HepG2 (cell line): ENCODE results near the gene DUSP5.

Experiments used
- ELF1 ChIP-seq: sonication (generic); formaldehyde crosslinking; IDR thresholded peaks from 2 replicates; pipeline ENCODE4 v1.4.0; 2020; ENCODE audit warnings: missing genetic modification reagents
- EP300 ChIP-seq, 3 experiments: sonication (generic) in 1 of 3; formaldehyde crosslinking in 1 of 3; IDR thresholded peaks; 2 replicates each; pipeline versions ENCODE4 v1.5.1 to v1.6.1; 2011 to 2020; ENCODE audit warnings: low read depth in 2 of 3, low read length in 2 of 3, borderline replicate concordance in 1 of 3, improper control_type of control experiment in 1 of 3, mild to moderate bottlenecking in 1 of 3, missing genetic modification reagents in 1 of 3, moderate library complexity in 1 of 3
- FOXA1 ChIP-seq, 2 experiments: fragments of 450-650 bp in 1 of 2; sonication (generic) in 1 of 2; formaldehyde crosslinking in 1 of 2; IDR thresholded peaks; 2 replicates each; pipeline versions ENCODE4 v1.4.0 to v1.6.1; 2016 to 2020; ENCODE audit warnings: missing genetic modification reagents in 1 of 2
- MTA1 ChIP-seq: sonication (generic); formaldehyde crosslinking; IDR thresholded peaks from 2 replicates; pipeline ENCODE4 v1.4.0; 2020; ENCODE audit warnings: missing genetic modification reagents, mild to moderate bottlenecking, borderline replicate concordance
- MYC ChIP-seq: sonication (generic); formaldehyde crosslinking; IDR thresholded peaks from 2 replicates; pipeline ENCODE4 v1.9.0; 2021; ENCODE audit warnings: missing genetic modification reagents, borderline replicate concordance
- MYNN ChIP-seq: sonication (generic); formaldehyde crosslinking; IDR thresholded peaks from 2 replicates; pipeline ENCODE4 v1.4.0; 2020; ENCODE audit warnings: mild to moderate bottlenecking, low read depth, missing genetic modification reagents
- SUZ12 ChIP-seq: fragments of 150-350 bp; IDR thresholded peaks from 2 replicates; pipeline ENCODE4 v1.6.1; 2014; ENCODE audit warnings: low read depth, low read length
- ZMYM2 ChIP-seq: sonication (generic); formaldehyde crosslinking; IDR thresholded peaks from 2 replicates; pipeline ENCODE4 v1.8.0; 2022; ENCODE audit warnings: mild to moderate bottlenecking, missing genetic modification reagents
- ZNF263 ChIP-seq: sonication (generic); formaldehyde crosslinking; IDR thresholded peaks from 2 replicates; pipeline ENCODE4 v1.4.0; 2020; ENCODE audit warnings: missing genetic modification reagents
- ZSCAN21 ChIP-seq: sonication (generic); formaldehyde crosslinking; IDR thresholded peaks from 2 replicates; pipeline ENCODE4 v1.8.0; 2022; ENCODE audit warnings: mild to moderate bottlenecking, missing genetic modification reagents, moderate library complexity, borderline replicate concordance
- TF ChIP-seq, protein P1 (sequence below): sonication (generic); formaldehyde crosslinking; IDR thresholded peaks from 2 replicates; pipeline ENCODE4 v1.4.0; 2020; ENCODE audit warnings: mild to moderate bottlenecking, missing genetic modification reagents
- TF ChIP-seq, protein P2 (sequence below): sonication (generic); formaldehyde crosslinking; IDR thresholded peaks from 2 replicates; pipeline ENCODE4 v1.5.0; 2020; ENCODE audit warnings: mild to moderate bottlenecking, missing genetic modification reagents, moderate library complexity

DNA sequence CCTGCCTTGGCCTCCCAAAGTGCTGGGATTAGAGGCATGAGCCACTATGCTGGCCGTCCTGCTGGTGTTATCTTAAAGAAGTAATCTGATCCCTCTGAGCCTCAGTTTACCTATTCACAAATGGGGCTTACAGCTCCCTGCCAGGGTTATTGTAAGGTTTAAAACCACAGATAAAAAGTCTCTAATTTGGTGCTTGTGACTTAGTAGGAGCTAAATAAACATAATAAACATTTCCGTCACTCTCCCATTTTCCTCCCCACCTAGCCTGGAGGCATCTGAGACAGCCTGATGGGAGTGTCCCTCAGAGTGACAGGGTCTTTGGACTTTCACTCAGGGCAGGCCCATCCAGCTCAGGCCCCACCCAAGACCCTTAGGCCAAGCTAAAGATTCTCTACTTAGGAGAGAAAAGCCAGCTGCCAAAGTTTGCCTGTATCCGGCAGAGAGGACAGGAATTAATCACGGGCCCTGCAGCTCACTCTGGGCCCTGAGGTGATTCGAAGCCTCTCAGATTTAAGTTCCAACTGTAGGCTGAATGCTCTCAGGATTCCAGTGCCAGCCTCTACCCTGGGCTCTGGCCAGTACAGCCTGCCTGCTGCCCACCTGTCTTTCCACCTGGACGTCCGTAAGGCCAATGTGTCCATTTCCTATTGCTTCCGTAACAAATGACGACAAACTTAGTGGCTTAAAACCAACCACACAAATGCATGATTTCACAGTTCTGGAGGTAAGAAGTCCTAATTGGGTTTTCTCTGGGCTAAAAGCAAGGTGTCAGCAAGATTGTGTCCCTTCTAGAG, 21.8 kb upstream of the DUSP5 start:
- no peak for TF ChIP-seq MYNN (CRISPR knock-in tag)
- TF ChIP-seq ZNF263 = no peak
- TF ChIP-seq ZMYM2 (CRISPR knock-in tag) = no peak
- no peak for TF ChIP-seq ZSCAN21 (CRISPR knock-in tag)
- no peak for TF ChIP-seq MTA1 (CRISPR knock-in tag)
- no peak for TF ChIP-seq ELF1 (CRISPR knock-in tag)
- TF ChIP-seq, protein P1, sequence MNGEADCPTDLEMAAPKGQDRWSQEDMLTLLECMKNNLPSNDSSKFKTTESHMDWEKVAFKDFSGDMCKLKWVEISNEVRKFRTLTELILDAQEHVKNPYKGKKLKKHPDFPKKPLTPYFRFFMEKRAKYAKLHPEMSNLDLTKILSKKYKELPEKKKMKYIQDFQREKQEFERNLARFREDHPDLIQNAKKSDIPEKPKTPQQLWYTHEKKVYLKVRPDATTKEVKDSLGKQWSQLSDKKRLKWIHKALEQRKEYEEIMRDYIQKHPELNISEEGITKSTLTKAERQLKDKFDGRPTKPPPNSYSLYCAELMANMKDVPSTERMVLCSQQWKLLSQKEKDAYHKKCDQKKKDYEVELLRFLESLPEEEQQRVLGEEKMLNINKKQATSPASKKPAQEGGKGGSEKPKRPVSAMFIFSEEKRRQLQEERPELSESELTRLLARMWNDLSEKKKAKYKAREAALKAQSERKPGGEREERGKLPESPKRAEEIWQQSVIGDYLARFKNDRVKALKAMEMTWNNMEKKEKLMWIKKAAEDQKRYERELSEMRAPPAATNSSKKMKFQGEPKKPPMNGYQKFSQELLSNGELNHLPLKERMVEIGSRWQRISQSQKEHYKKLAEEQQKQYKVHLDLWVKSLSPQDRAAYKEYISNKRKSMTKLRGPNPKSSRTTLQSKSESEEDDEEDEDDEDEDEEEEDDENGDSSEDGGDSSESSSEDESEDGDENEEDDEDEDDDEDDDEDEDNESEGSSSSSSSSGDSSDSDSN = no peak
- no peak for TF ChIP-seq EP300 (IDR thresholded peaks at IDR 0.05; ENCODE audit: low read depth in 2 of 2, low read length in 2 of 2)
- no peak for TF ChIP-seq EP300 (CRISPR knock-in tag; IDR thresholded peaks at IDR 0.05; ENCODE audit: borderline replicate concordance)
- no peak for TF ChIP-seq SUZ12
- TF ChIP-seq, protein P2, sequence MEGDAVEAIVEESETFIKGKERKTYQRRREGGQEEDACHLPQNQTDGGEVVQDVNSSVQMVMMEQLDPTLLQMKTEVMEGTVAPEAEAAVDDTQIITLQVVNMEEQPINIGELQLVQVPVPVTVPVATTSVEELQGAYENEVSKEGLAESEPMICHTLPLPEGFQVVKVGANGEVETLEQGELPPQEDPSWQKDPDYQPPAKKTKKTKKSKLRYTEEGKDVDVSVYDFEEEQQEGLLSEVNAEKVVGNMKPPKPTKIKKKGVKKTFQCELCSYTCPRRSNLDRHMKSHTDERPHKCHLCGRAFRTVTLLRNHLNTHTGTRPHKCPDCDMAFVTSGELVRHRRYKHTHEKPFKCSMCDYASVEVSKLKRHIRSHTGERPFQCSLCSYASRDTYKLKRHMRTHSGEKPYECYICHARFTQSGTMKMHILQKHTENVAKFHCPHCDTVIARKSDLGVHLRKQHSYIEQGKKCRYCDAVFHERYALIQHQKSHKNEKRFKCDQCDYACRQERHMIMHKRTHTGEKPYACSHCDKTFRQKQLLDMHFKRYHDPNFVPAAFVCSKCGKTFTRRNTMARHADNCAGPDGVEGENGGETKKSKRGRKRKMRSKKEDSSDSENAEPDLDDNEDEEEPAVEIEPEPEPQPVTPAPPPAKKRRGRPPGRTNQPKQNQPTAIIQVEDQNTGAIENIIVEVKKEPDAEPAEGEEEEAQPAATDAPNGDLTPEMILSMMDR (CRISPR knock-in tag) = no peak
- no peak for TF ChIP-seq FOXA1 (IDR thresholded peaks at IDR 0.05)
- TF ChIP-seq FOXA1 (CRISPR knock-in tag; IDR thresholded peaks at IDR 0.05) = no peak
- TF ChIP-seq MYC (CRISPR knock-in tag) = no peak
